Endothelial cell of umbilical vein (primary cell): Measurements from ENCODE around the gene PTDSS2. TPM values are rescaled to one million over a fixed set of nuclear protein-coding genes. Genes with fewer than 3 reads are reported as not detected.
A peak's percentile ranks its signal among the peaks of the same experiment; 100 is the strongest.

Experiments
- BruUV-seq: library from RNA; stranded (reverse); fragments of 400-500 nt; replicated peaks from 2 replicates; lab custom pipeline; 2021; lab: Mats Ljungman, UMichigan
- CTCF ChIA-PET: fragments of 300-600, 350-600 bp; sonication (Branson Sonifier 250); formaldehyde crosslinking; loops from one replicate; lab custom pipeline; 2021; ENCODE audit warnings: antibody characterized with exemption, inconsistent platforms; lab: Charles Lee
- POLR2A ChIA-PET: fragments of 300-600, 350-600 bp; sonication (Branson Sonifier 250); formaldehyde crosslinking; loops from one replicate; lab custom pipeline; 2021; ENCODE audit warnings: antibody characterized with exemption, inconsistent platforms; lab: Charles Lee
- DNase-seq: peaks from one replicate; pipeline ENCODE4 v3.0.0-alpha.2; 2011; ENCODE audit warnings: low read depth, low spot score
- FAIRE-seq: peaks from 2 replicates; lab custom pipeline; 2011; peaks lifted over from hg19 to GRCh38; lab: Jason Lieb, UNC
- H2AFZ ChIP-seq: 2 replicates; pipeline ENCODE4 v1.6.0; 2012; ENCODE audit warnings: low read depth, low read length, control low read depth, inconsistent platforms
- H3K27ac ChIP-seq: 2 replicates; pipeline ENCODE4 v1.5.1; 2011; ENCODE audit warnings: low read depth, mild to moderate bottlenecking, control low read depth, low read length, moderate library complexity; ENCODE audit not compliant: insufficient read depth
- H3K27me3 ChIP-seq, 2 experiments: 2 replicates each; pipeline versions ENCODE4 v1.6.0 to v1.6.1; 2011; ENCODE audit warnings: low read length in 2 of 2, mixed read lengths in 1 of 2; ENCODE audit not compliant: control insufficient read depth in 2 of 2, insufficient read depth in 2 of 2
- H3K36me3 ChIP-seq, 2 experiments: 2 replicates in 1 of 2; 3 replicates in 1 of 2; pipeline ENCODE4 v1.5.1; 2011; ENCODE audit warnings: low read length in 2 of 2, mild to moderate bottlenecking in 1 of 2, moderate library complexity in 1 of 2; ENCODE audit not compliant: control insufficient read depth in 2 of 2, insufficient read depth in 2 of 2; ENCODE audit errors: extremely low read depth in 1 of 2
- H3K4me1 ChIP-seq: 3 replicates; pipeline ENCODE4 v1.5.1; 2011; ENCODE audit warnings: mild to moderate bottlenecking, low read length; ENCODE audit not compliant: control insufficient read depth, insufficient read depth; ENCODE audit errors: extremely low read depth
- H3K4me2 ChIP-seq: 2 replicates; pipeline ENCODE4 v1.6.1; 2011; ENCODE audit warnings: low read length, control low read depth, mixed read lengths; ENCODE audit not compliant: insufficient read depth
- H3K4me3 ChIP-seq, 3 experiments: fragments of 200-600 bp in 1 of 3; sonication (generic), shearing (Covaris generic) in 1 of 3; replicated peaks in 1 of 3; 2 replicates each; pipeline ENCODE4 v1.5.1; 2011 to 2016; ENCODE audit warnings: control low read depth in 3 of 3, low read length in 3 of 3, mild to moderate bottlenecking in 2 of 3, inconsistent platforms in 1 of 3, low read depth in 1 of 3, moderate library complexity in 1 of 3; ENCODE audit not compliant: insufficient read depth in 1 of 3
- H3K79me2 ChIP-seq: 2 replicates; pipeline ENCODE4 v1.6.0; 2012; ENCODE audit warnings: low read length, inconsistent platforms; ENCODE audit not compliant: control insufficient read depth, insufficient read depth
- H3K9ac ChIP-seq: replicated peaks from 2 replicates; pipeline ENCODE3; 2011; ENCODE audit warnings: low read length, control low read depth; ENCODE audit not compliant: insufficient read depth; ENCODE audit errors: extremely low read depth
- H3K9me1 ChIP-seq: replicated peaks from 3 replicates; pipeline ENCODE4 v1.6.0; 2011; ENCODE audit warnings: mild to moderate bottlenecking, low read length; ENCODE audit not compliant: control insufficient read depth, insufficient read depth; ENCODE audit errors: extremely low read depth
- H3K9me3 ChIP-seq: replicated peaks from 2 replicates; pipeline ENCODE4 v1.5.1; 2012; ENCODE audit warnings: low read length, inconsistent platforms; ENCODE audit not compliant: control insufficient read depth, insufficient read depth
- H4K20me1 ChIP-seq: replicated peaks from 2 replicates; pipeline ENCODE3; 2011; ENCODE audit warnings: mild to moderate bottlenecking, low read length; ENCODE audit not compliant: control insufficient read depth, insufficient read depth; ENCODE audit errors: extremely low read depth
- CTCF ChIP-seq, 2 donors: IDR thresholded peaks; 1 replicate in 1 of 2; 2 replicates in 1 of 2; pipeline ENCODE4 v1.5.1; 2011; ENCODE audit warnings: low read length in 2 of 2, mild to moderate bottlenecking in 2 of 2, moderate library complexity in 2 of 2, control low read depth in 1 of 2, inconsistent platforms in 1 of 2, low read depth in 1 of 2; ENCODE audit not compliant: insufficient read depth in 1 of 2; ENCODE audit errors: extremely low read depth in 1 of 2
- EZH2 ChIP-seq: IDR thresholded peaks from 2 replicates; pipeline ENCODE4 v1.6.1; 2012; ENCODE audit warnings: borderline replicate concordance, low read depth, mild to moderate bottlenecking, moderate library complexity, low read length, inconsistent platforms; ENCODE audit not compliant: severe bottlenecking
- FOS ChIP-seq: IDR thresholded peaks from 2 replicates; pipeline ENCODE4 v1.6.1; 2011; ENCODE audit warnings: mild to moderate bottlenecking, low read length, moderate library complexity, borderline replicate concordance; ENCODE audit not compliant: insufficient read depth
- GATA2 ChIP-seq: IDR thresholded peaks from 2 replicates; pipeline ENCODE4 v1.7.0; 2011; ENCODE audit warnings: low read depth, mild to moderate bottlenecking, moderate library complexity, mixed read lengths, low read length; ENCODE audit not compliant: insufficient read length, insufficient read depth
- JUN ChIP-seq: IDR thresholded peaks from 2 replicates; pipeline ENCODE4 v1.6.1; 2011; ENCODE audit warnings: borderline replicate concordance, low read depth; ENCODE audit not compliant: insufficient read length, insufficient read depth
- MAX ChIP-seq: IDR thresholded peaks from 2 replicates; pipeline ENCODE4 v1.6.1; 2011; ENCODE audit not compliant: insufficient read depth, insufficient read length
- MYC ChIP-seq: IDR thresholded peaks from one replicate; pipeline ENCODE4 v1.6.1; 2011; ENCODE audit warnings: mild to moderate bottlenecking, low read depth, low read length
- POLR2A ChIP-seq: IDR thresholded peaks from 2 replicates; pipeline ENCODE4 v1.6.1; 2012; ENCODE audit warnings: low read depth, mild to moderate bottlenecking, control low read depth, low read length
- POLR2AphosphoS5 ChIP-seq: IDR thresholded peaks from 2 replicates; pipeline ENCODE4 v1.6.1; 2012; ENCODE audit warnings: low read depth, mild to moderate bottlenecking, control low read depth, low read length, moderate library complexity; ENCODE audit not compliant: insufficient read depth
- dilution Hi-C: fragments of 300-500 bp; cut with MboI; formaldehyde crosslinking; loops from one replicate; pipeline ENCODE4 v1.15.0; 2019; ENCODE audit warnings: low sequenced_read_pairs; ENCODE audit not compliant: extremely low pct_ligation_motif_present
- intact Hi-C: fragments of 100-400 bp; cut with micrococcal nuclease; formaldehyde crosslinking; loops from one replicate; pipeline ENCODE4 v1.10.0; 2022
- polyA plus RNA-seq, 4 experiments: library from polyadenylated mRNA; depleted of rRNA in 3 of 4; stranded (reverse) in 3 of 4; unstranded in 1 of 4; fragments of >200 nt; gene quantifications; 2 replicates each; pipeline versions ENCODE4 v1.2.1 to v1.2.3, GENCODE V29; 2011 to 2012; ENCODE audit warnings: missing spikeins in 1 of 4
- total RNA-seq: library from RNA; stranded (reverse); gene quantifications from 2 replicates; pipeline ENCODE4 v1.2.3, GENCODE V29; 2021

The PTDSS2 gene
- total and polyA plus RNA-seq, 2 donors (not counting 3 experiments of a cell fraction or from before 2014, with no cell fraction given): 41.4 to 46.8 TPM

GRCh38 chr11:407651-408123 is 42.4 kb upstream of the PTDSS2 start:
- H3K9ac ChIP-seq: no peak overlapping the region
- no peaks in the 10 kb centered on the region for H3K27me3 ChIP-seq
- dilution Hi-C loops (no loop called here), intact Hi-C loops (loop anchor here (1.0 kb wide), 1 partner anchor 8 kb away; no protein-coding TSS in a partner anchor)
- no peak for DNase-seq
- CTCF ChIA-PET: interaction anchor here (0.7 to 5.5 kb wide), 10 partner anchors 9 to 157 kb away, joined by 3 to 57 read pairs (median 4); partner anchors contain the start of genes PTDSS2 and RNH1
- peaks cover 5% of the 10 kb centered on the region for H3K4me1 ChIP-seq
- no peaks in the 10 kb centered on the region for H4K20me1 ChIP-seq
- POLR2A ChIA-PET: interaction anchor here (0.9 kb wide), 1 partner anchor 200 kb away, joined by 3 read pairs; the partner anchor contains the start of genes BET1L and RIC8A
- H3K9me1 ChIP-seq: no peaks in the 10 kb centered on the region
- H2AFZ ChIP-seq: peak overlapping the region; percentile 83
- no peaks in the 10 kb centered on the region for H3K36me3 ChIP-seq
- H3K4me2 ChIP-seq: no peak overlapping the region
- no peaks in the 10 kb centered on the region for H3K9me3 ChIP-seq
- no peak for FAIRE-seq
- H3K4me3 ChIP-seq: no peak overlapping the region
- no peak overlapping the region for H3K27ac ChIP-seq
- no TSS peak for BruUV-seq
- H3K79me2 ChIP-seq: no peaks in the 10 kb centered on the region
- no peak for TF ChIP-seq CTCF (IDR thresholded peaks at IDR 0.05; ENCODE audit: extremely low read depth in 1 of 2, insufficient read depth in 1 of 2, low read depth in 1 of 2, low read length in 2 of 2)

- H2AFZ ChIP-seq: no peak overlapping the region
- no peaks in the 10 kb centered on the region for H3K9me3 ChIP-seq
- FAIRE-seq: no peak
Observed at GRCh38 chr11:408154-409007, 41.7 kb upstream of the PTDSS2 start.

More at GRCh38 chr11:408154-409007, 41.7 kb upstream of the PTDSS2 start:
- Histone ChIP-seq H3K27me3 (no peaks in the 10 kb centered on the region), H3K36me3 (no peaks in the 10 kb centered on the region), H3K9ac (no peak overlapping the region), H3K4me1 (peaks cover 5% of the 10 kb centered on the region), H4K20me1 (no peaks in the 10 kb centered on the region), H3K79me2 (no peaks in the 10 kb centered on the region), H3K9me1 (no peaks in the 10 kb centered on the region), H3K4me2 (no peak overlapping the region), H3K27ac (no peak overlapping the region), H3K4me3 (no peak overlapping the region)
- CTCF ChIA-PET: interaction anchor here (5.5 kb wide), 1 partner anchor 40 kb away, joined by 57 read pairs; no protein-coding TSS in a partner anchor
- DNase-seq: no peak
- TF ChIP-seq MYC: no peak
- no peak for TF ChIP-seq GATA2
- TF ChIP-seq POLR2A: no peak
- no peak for TF ChIP-seq MAX
- TF ChIP-seq JUN: no peak
- no peak for TF ChIP-seq EZH2
- TF ChIP-seq POLR2AphosphoS5: no peak
- no peak for TF ChIP-seq FOS
- no peak for TF ChIP-seq CTCF (IDR thresholded peaks at IDR 0.05; ENCODE audit: extremely low read depth in 1 of 2, insufficient read depth in 1 of 2, low read depth in 1 of 2, low read length in 2 of 2)
- dilution Hi-C loops (no loop called here), intact Hi-C loops (no loop called here)
- BruUV-seq: no TSS peak
- POLR2A ChIA-PET: no interaction called here
